ENCODE data around the gene GPR108. TPM values are rescaled to one million over a fixed set of nuclear protein-coding genes. Genes with fewer than 3 reads are reported as not detected.

Gene GPR108
- total and polyA plus RNA-seq, 2 of the 13 experiments (the other 11 are each of a cell fraction or from before 2014, with no cell fraction given) = 36.4 to 63.0 TPM

DNA sequence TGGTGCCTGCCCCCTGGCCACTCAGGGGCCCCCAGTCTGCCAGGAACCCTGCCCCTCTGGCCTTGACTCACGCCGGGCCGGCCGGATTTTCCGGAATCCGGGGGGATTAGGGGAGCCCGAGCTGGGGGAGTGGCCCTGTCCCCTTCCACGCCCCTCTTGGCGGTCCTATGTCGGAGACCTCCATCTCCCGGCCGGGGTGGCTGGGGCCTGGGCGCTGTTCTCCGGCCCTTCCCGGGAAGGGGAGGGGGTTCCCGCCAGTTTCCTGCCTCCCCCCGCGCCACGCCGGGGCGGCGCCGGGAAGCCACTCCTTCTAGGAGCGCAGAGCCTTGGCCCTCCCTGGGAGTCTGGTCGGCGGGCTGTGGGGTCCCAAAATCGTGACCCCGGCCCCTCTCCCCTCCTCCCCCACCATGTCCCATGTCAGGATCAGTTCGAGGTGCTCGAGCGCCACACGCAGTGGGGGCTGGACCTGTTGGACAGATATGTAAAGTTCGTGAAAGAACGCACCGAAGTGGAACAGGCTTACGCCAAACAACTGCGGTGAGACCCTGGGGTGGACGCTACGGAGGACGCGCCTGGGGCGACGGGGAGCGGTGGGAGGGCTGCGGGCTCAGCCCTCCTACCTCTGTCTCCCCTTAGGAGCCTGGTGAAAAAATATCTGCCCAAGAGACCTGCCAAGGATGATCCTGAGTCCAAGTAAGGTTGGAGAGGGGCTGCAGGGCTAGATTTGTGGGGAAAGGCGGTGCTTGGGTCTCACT, 3.4 kb upstream of the GPR108 start:
- Histone ChIP-seq H4K20me1 (ENCODE audit: insufficient read depth, low read length) (peaks cover 16% of the 10 kb centered on the region), H3K4me3 (replicated peaks in 1 of 3; ENCODE audit: insufficient read depth in 1 of 3, low read depth in 2 of 3, low read length in 3 of 3) (peak overlapping the region; percentile 89 to 92 (median 92)), H3K4me1 (ENCODE audit: insufficient read depth, low read length) (peaks cover 61% of the 10 kb centered on the region), H3K79me2 (ENCODE audit: insufficient read depth, low read length) (peaks cover 25% of the 10 kb centered on the region), H3K27ac (ENCODE audit: extremely low read length, insufficient read depth, low read length) (peak overlapping the region; percentile 66), H3K9me3 (ENCODE audit: low read length) (no peaks in the 10 kb centered on the region), H3K36me3 (replicated peaks in 1 of 2; ENCODE audit: control insufficient read depth in 1 of 2, insufficient read depth in 2 of 2, low read length in 2 of 2) (peaks cover 8 to 23% of the 10 kb centered on the region in 2 experiments; a peak in 4 of 5 replicates), H3K4me2 (ENCODE audit: low read depth, low read length) (peak overlapping the region; percentile 73), H3K9ac (ENCODE audit: insufficient read depth, low read depth, low read length) (peak overlapping the region; percentile 76), H2AFZ (ENCODE audit: low read length) (no peak overlapping the region), H3K27me3 (ENCODE audit: control insufficient read depth in 1 of 2, insufficient read depth in 2 of 2, low read length in 2 of 2) (no peaks in the 10 kb centered on the region; a peak in 1 of 5 replicates)
- WGBS (ENCODE audit: low lambda C conversion rate) = 12% methylated on average over 15 of the region's 46 CpGs
- FAIRE-seq (no peak), DNase-seq (ENCODE audit: low spot score) (no peak), ATAC-seq (no peak)
- ChIA-PET POLR2A (interaction anchor here (1.4 to 2.6 kb wide), 2 partner anchors 12 to 20 kb away, joined by 13 to 20 read pairs; partner anchors contain the start of gene C3), CTCF (ENCODE audit: low intra/inter-chr PET ratio, low total read pairs) (no interaction called here)
- intact Hi-C loops (cut with micrococcal nuclease; ENCODE audit: unreplicated experiment) (no loop called here), in situ Hi-C loops (cut with HindIII; ENCODE audit: extremely low pct_ligation_motif_present, low pct_unique_long_range_greater_than_20kb) (no loop called here)
- no TSS peak for BruUV-seq (replicated peaks)
- TF ChIP-seq CC2D1A (CRISPR knock-in tag; IDR thresholded peaks at IDR 0.05) = no peak
- TF ChIP-seq DMAP1 (CRISPR knock-in tag; IDR thresholded peaks at IDR 0.05) = no peak
- 0 out of 2 replicates have a peak, but pooled peaks have one; percentile 16 for TF ChIP-seq FOXO1 (CRISPR knock-in tag; IDR thresholded peaks at IDR 0.05)
- TF ChIP-seq ZNF572 (CRISPR knock-in tag; IDR thresholded peaks at IDR 0.05) = no peak
- TF ChIP-seq NFYB (CRISPR knock-in tag; IDR thresholded peaks at IDR 0.05) = no peak
- peak; percentile 22; the same call in 1 of the 2 replicates for TF ChIP-seq HOXA3 (CRISPR knock-in tag; IDR thresholded peaks at IDR 0.05)
- 0 out of 2 replicates have a peak, but pooled peaks have one; percentile 75 for TF ChIP-seq HIVEP1 (CRISPR knock-in tag; IDR thresholded peaks at IDR 0.05)
- TF ChIP-seq AGO2 (optimal IDR thresholded peaks at IDR 0.05; ENCODE audit: low read depth, low read length) = peak; percentile 19
- TF ChIP-seq, protein P1, sequence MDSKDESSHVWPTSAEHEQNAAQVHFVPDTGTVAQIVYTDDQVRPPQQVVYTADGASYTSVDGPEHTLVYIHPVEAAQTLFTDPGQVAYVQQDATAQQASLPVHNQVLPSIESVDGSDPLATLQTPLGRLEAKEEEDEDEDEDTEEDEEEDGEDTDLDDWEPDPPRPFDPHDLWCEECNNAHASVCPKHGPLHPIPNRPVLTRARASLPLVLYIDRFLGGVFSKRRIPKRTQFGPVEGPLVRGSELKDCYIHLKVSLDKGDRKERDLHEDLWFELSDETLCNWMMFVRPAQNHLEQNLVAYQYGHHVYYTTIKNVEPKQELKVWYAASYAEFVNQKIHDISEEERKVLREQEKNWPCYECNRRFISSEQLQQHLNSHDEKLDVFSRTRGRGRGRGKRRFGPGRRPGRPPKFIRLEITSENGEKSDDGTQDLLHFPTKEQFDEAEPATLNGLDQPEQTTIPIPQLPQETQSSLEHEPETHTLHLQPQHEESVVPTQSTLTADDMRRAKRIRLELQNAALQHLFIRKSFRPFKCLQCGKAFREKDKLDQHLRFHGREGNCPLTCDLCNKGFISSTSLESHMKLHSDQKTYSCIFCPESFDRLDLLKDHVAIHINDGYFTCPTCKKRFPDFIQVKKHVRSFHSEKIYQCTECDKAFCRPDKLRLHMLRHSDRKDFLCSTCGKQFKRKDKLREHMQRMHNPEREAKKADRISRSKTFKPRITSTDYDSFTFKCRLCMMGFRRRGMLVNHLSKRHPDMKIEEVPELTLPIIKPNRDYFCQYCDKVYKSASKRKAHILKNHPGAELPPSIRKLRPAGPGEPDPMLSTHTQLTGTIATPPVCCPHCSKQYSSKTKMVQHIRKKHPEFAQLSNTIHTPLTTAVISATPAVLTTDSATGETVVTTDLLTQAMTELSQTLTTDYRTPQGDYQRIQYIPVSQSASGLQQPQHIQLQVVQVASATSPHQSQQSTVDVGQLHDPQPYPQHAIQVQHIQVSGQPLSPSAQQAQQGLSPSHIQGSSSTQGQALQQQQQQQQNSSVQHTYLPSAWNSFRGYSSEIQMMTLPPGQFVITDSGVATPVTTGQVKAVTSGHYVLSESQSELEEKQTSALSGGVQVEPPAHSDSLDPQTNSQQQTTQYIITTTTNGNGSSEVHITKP (CRISPR knock-in tag; IDR thresholded peaks at IDR 0.05; ENCODE audit: low read depth) = peak; percentile 72; the same call in 1 of the 2 replicates
- TF ChIP-seq HNRNPLL (IDR thresholded peaks at IDR 0.05; ENCODE audit: low read depth, low read length, poor library complexity, severe bottlenecking) = peak; percentile 98
- peak; percentile 68; the same call in 1 of the 2 replicates for TF ChIP-seq ETV5 (CRISPR knock-in tag; IDR thresholded peaks at IDR 0.05; ENCODE audit: borderline replicate concordance)
- no peak for TF ChIP-seq ZNF484 (CRISPR knock-in tag; IDR thresholded peaks at IDR 0.05; ENCODE audit: borderline replicate concordance, low read depth)
- no peak for TF ChIP-seq ZNF33A (CRISPR knock-in tag; IDR thresholded peaks at IDR 0.05; ENCODE audit: borderline replicate concordance)
- TF ChIP-seq ZBTB25 (CRISPR knock-in tag; IDR thresholded peaks at IDR 0.05) = 0 out of 2 replicates have a peak, but pooled peaks have one; percentile 27
- TF ChIP-seq MAFF (IDR thresholded peaks at IDR 0.05; ENCODE audit: low read depth, low read length) = no peak
- TF ChIP-seq, protein P2, sequence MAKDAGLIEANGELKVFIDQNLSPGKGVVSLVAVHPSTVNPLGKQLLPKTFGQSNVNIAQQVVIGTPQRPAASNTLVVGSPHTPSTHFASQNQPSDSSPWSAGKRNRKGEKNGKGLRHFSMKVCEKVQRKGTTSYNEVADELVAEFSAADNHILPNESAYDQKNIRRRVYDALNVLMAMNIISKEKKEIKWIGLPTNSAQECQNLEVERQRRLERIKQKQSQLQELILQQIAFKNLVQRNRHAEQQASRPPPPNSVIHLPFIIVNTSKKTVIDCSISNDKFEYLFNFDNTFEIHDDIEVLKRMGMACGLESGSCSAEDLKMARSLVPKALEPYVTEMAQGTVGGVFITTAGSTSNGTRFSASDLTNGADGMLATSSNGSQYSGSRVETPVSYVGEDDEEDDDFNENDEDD (CRISPR knock-in tag; IDR thresholded peaks at IDR 0.05; ENCODE audit: borderline replicate concordance) = peak; percentile 46; the same call in 1 of the 2 replicates
- no peak for TF ChIP-seq ARNTL (CRISPR knock-in tag; IDR thresholded peaks at IDR 0.05)
- TF ChIP-seq BRCA1 (CRISPR knock-in tag; IDR thresholded peaks at IDR 0.05) = no peak
